Measurements from ENCODE around the gene MAP3K15.

DNA sequence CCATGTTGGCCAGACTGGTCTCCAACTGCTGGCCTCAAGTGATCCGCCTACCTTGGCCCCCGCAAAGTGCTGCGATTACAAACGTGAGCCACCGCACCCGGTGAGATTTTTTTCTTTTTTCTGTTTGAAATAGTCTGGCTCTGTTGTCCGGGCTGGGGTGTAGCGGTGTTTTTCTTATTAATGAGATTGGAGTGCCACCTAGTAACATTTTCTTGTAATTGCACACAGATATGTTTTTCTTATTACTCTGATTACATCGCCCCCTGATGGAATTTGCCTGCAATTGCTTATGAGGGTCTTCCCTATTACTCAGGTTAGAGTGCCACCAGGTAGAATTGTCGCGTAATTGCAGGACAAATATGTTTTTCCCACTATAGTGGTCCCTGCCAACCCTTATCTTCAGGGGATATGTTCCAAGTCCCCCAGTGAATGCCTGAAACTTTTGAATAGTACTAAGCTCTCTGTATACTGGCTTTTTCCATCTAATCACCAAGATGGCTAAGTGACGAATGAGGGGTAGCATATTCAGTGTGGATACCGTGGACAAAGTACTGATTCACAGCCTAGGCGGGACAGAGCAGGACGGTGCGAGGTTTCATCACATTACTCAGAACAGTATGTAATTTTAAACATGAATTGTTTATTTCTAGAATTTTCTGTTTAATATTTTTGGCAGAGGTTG lies 180.2 kb downstream of the MAP3K15 start:
- TF ChIP-seq EGR1 (IDR thresholded peaks at IDR 0.05; ENCODE audit: borderline replicate concordance in 1 of 2, low read depth in 2 of 2, low read length in 2 of 2) (no peak), CTCF (IDR thresholded peaks at IDR 0.05 in 2 of 3, conservative IDR thresholded peaks at IDR 0.05 in 1 of 3; ENCODE audit: control insufficient read depth in 2 of 3, extremely low read depth in 1 of 3, insufficient read depth in 1 of 3, low read depth in 3 of 3, low read length in 3 of 3) (peak; percentile 51 to 77 (median 52)), DPF2 (IDR thresholded peaks at IDR 0.05) (no peak), ESRRA (IDR thresholded peaks at IDR 0.05; ENCODE audit: low read length) (no peak), BMI1 (IDR thresholded peaks at IDR 0.05; ENCODE audit: borderline replicate concordance) (no peak), EZH2 (IDR thresholded peaks at IDR 0.05; ENCODE audit: borderline replicate concordance, control insufficient read depth, low read depth, low read length) (no peak), SMC3 (IDR thresholded peaks at IDR 0.05; ENCODE audit: borderline replicate concordance, low read length) (peak; percentile 45), YY1 (IDR thresholded peaks at IDR 0.05; ENCODE audit: low read depth, low read length) (no peak), JUND (IDR thresholded peaks at IDR 0.05; ENCODE audit: low read depth, low read length) (no peak), KDM1A (IDR thresholded peaks at IDR 0.05; ENCODE audit: borderline replicate concordance) (no peak)
- TF ChIP-seq, protein P1, sequence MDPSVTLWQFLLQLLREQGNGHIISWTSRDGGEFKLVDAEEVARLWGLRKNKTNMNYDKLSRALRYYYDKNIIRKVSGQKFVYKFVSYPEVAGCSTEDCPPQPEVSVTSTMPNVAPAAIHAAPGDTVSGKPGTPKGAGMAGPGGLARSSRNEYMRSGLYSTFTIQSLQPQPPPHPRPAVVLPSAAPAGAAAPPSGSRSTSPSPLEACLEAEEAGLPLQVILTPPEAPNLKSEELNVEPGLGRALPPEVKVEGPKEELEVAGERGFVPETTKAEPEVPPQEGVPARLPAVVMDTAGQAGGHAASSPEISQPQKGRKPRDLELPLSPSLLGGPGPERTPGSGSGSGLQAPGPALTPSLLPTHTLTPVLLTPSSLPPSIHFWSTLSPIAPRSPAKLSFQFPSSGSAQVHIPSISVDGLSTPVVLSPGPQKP (IDR thresholded peaks at IDR 0.05; ENCODE audit: low read depth, low read length): no peak
- TF ChIP-seq, protein P2, sequence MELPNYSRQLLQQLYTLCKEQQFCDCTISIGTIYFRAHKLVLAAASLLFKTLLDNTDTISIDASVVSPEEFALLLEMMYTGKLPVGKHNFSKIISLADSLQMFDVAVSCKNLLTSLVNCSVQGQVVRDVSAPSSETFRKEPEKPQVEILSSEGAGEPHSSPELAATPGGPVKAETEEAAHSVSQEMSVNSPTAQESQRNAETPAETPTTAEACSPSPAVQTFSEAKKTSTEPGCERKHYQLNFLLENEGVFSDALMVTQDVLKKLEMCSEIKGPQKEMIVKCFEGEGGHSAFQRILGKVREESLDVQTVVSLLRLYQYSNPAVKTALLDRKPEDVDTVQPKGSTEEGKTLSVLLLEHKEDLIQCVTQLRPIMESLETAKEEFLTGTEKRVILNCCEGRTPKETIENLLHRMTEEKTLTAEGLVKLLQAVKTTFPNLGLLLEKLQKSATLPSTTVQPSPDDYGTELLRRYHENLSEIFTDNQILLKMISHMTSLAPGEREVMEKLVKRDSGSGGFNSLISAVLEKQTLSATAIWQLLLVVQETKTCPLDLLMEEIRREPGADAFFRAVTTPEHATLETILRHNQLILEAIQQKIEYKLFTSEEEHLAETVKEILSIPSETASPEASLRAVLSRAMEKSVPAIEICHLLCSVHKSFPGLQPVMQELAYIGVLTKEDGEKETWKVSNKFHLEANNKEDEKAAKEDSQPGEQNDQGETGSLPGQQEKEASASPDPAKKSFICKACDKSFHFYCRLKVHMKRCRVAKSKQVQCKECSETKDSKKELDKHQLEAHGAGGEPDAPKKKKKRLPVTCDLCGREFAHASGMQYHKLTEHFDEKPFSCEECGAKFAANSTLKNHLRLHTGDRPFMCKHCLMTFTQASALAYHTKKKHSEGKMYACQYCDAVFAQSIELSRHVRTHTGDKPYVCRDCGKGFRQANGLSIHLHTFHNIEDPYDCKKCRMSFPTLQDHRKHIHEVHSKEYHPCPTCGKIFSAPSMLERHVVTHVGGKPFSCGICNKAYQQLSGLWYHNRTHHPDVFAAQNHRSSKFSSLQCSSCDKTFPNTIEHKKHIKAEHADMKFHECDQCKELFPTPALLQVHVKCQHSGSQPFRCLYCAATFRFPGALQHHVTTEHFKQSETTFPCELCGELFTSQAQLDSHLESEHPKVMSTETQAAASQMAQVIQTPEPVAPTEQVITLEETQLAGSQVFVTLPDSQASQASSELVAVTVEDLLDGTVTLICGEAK (IDR thresholded peaks at IDR 0.05; ENCODE audit: borderline replicate concordance): no peak
